GM23248 (cell line): Measurements from ENCODE around the gene STT3A. TPM values are rescaled to one million over a fixed set of nuclear protein-coding genes. Genes with fewer than 3 reads are reported as not detected.

Experiments used
- DNase-seq: peaks from one replicate; pipeline ENCODE4 v3.0.0-alpha.2; 2015
- H2AFZ ChIP-seq: fragments of 200-600 bp; sonication (generic); 2 replicates; pipeline ENCODE4 v1.6.1; 2016; ENCODE audit warnings: antibody characterized with exemption
- H3F3A ChIP-seq: fragments of 200-600 bp; sonication (generic); 2 replicates; pipeline ENCODE4 v1.6.1; 2016; ENCODE audit warnings: mild to moderate bottlenecking, antibody characterized with exemption, mixed run types; ENCODE audit not compliant: insufficient read depth
- H3K27ac ChIP-seq: fragments of 200-600 bp; sonication (generic); 2 replicates; pipeline ENCODE4 v1.5.1; 2016; ENCODE audit warnings: mild to moderate bottlenecking
- H3K27me3 ChIP-seq: fragments of 200-600 bp; sonication (generic); replicated peaks from 2 replicates; pipeline ENCODE4 v1.6.1; 2016; ENCODE audit warnings: mild to moderate bottlenecking; ENCODE audit not compliant: insufficient read depth
- H3K36me3 ChIP-seq: fragments of 200-600 bp; sonication (generic); 2 replicates; pipeline ENCODE4 v1.6.1; 2016; ENCODE audit warnings: low read depth, mild to moderate bottlenecking
- H3K4me1 ChIP-seq: fragments of 200-600 bp; sonication (generic); 2 replicates; pipeline ENCODE4 v1.6.1; 2016; ENCODE audit warnings: mild to moderate bottlenecking; ENCODE audit not compliant: insufficient read depth
- H3K4me2 ChIP-seq: fragments of 200-600 bp; sonication (generic); one replicate; pipeline ENCODE4 v1.6.1; 2016; ENCODE audit warnings: mild to moderate bottlenecking; ENCODE audit not compliant: unreplicated experiment
- H3K4me3 ChIP-seq: fragments of 200-600 bp; sonication (generic); 2 replicates; pipeline ENCODE4 v1.5.1; 2016; ENCODE audit warnings: mild to moderate bottlenecking
- H3K79me2 ChIP-seq: fragments of 200-600 bp; sonication (generic); 2 replicates; pipeline ENCODE4 v1.6.1; 2016; ENCODE audit warnings: mild to moderate bottlenecking; ENCODE audit not compliant: insufficient read depth
- H3K9ac ChIP-seq: fragments of 200-600 bp; sonication (generic); 2 replicates; pipeline ENCODE4 v1.6.1; 2016; ENCODE audit warnings: mild to moderate bottlenecking
- H3K9me2 ChIP-seq: fragments of 200-600 bp; sonication (generic); 2 replicates; pipeline ENCODE4 v1.6.1; 2016; ENCODE audit warnings: mixed run types, mild to moderate bottlenecking, moderate library complexity; ENCODE audit not compliant: insufficient read depth
- H3K9me3 ChIP-seq: fragments of 200-600 bp; sonication (generic); one replicate; pipeline ENCODE4 v1.6.1; 2017; ENCODE audit warnings: low read depth
- H4K20me1 ChIP-seq: fragments of 200-600 bp; sonication (generic); 2 replicates; pipeline ENCODE4 v1.6.0; 2016; ENCODE audit not compliant: insufficient read depth
- EZH2 ChIP-seq: fragments of 200-600 bp; sonication (generic); IDR thresholded peaks from 2 replicates; pipeline ENCODE4 v1.6.1; 2018; ENCODE audit warnings: antibody characterized with exemption, mild to moderate bottlenecking; ENCODE audit not compliant: insufficient read depth, poor library complexity, severe bottlenecking
- EZH2phosphoT487 ChIP-seq: fragments of 200-600 bp; sonication (generic); IDR thresholded peaks from 2 replicates; pipeline ENCODE4 v1.6.1; 2018; ENCODE audit warnings: antibody characterized with exemption, moderate library complexity, mild to moderate bottlenecking, low read depth; ENCODE audit not compliant: insufficient read depth
- whole genome bisulfite sequencing, 2 experiments: methylation state at CpG; one replicate each; pipeline ENCODE4 v1.1.6; 2015 to 2017; ENCODE audit warnings: low lambda C conversion rate in 2 of 2, low coverage in 1 of 2; ENCODE audit errors: missing lambda C conversion rate in 2 of 2; 5-methylcytosine and 5-hydroxymethylcytosine counted together
- in situ Hi-C: fragments of 300-500 bp; cut with MboI; formaldehyde crosslinking; loops from 2 replicates; pipeline ENCODE4 v1.15.0; 2020
- polyA plus RNA-seq: library from polyadenylated mRNA; unstranded; fragments of >200 nt; fragmentation: Nextera tagmentation; extraction: Ambion mirVana; gene quantifications from 2 replicates; pipeline ENCODE4 v1.2.1, GENCODE V29; 2016
- total RNA-seq: library from RNA; depleted of rRNA; stranded (reverse); fragments of >200 nt; shearing (Covaris generic); gene quantifications from 2 replicates; pipeline ENCODE4 v1.2.3, GENCODE V29; 2014

STT3A gene
- total and polyA plus RNA-seq, 2 experiments from 2014 or later: 245 to 289 TPM

DNA sequence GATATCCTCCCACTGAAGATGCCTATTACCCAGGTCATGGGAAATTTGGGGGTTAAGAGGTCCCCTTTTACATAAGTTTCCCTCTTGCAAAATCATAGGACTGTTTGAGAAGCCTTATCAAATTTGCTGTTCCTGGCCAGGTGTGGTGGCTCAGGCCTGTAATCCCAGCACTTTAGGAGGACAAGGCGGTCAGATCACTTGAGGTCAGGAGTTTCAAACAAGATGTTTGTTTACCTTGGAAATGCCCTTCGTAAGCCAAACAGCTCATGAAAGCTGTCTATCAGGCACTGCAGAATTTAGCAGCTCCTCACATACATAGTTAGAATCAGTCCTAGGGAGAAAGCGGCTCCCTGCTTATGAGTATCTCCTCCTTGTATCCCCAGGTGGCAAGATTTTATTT, 28.3 kb upstream of the STT3A start:
- in situ Hi-C loops: no loop called here
- no peaks in the 10 kb centered on the region for H3K36me3 ChIP-seq
- 57 to 59% methylated on average over 3 of the region's 3 CpGs for WGBS, 2 experiments

DNA sequence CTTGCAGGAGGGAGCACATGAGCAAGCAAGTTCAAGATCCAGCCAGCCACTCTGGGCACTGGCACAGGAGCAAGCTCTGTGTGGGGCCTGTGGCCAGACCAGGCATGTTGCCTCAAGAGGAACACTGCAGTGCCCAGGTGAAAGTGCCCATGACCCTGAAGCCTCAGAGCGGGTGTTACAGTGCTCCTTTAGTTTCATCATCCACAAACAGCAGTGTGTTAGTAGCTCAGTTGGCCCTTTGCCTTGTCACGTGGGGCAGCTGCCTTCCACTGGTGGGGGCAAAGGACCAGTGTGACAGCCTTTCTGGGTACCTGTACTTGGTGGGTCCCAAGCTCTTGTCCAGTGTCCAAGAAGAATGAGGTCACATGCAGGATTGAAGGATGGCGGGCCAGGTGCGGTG, 26.4 kb upstream of the STT3A start:
- no peaks in the 10 kb centered on the region for H3K9me2 ChIP-seq
- no peaks in the 10 kb centered on the region for H3K9me3 ChIP-seq
- no peak overlapping the region for H2AFZ ChIP-seq
- H3K4me2 ChIP-seq: no peak overlapping the region
- TF ChIP-seq EZH2phosphoT487: no peak
- no peak for TF ChIP-seq EZH2
- peaks cover 19% of the 10 kb centered on the region for H3K79me2 ChIP-seq
- H3K4me1 ChIP-seq: peaks cover 11% of the 10 kb centered on the region; the same call in 1 of the 2 replicates
- DNase-seq: no peak
- H3K4me3 ChIP-seq: no peak overlapping the region
- WGBS, 2 experiments: 77 to 93% methylated on average over 4 of the region's 4 CpGs
- no peaks in the 10 kb centered on the region for H3F3A ChIP-seq
- in situ Hi-C loops: no loop called here
- H3K9ac ChIP-seq: no peak overlapping the region
- H3K36me3 ChIP-seq: no peaks in the 10 kb centered on the region
- H4K20me1 ChIP-seq: no peaks in the 10 kb centered on the region
- H3K27me3 ChIP-seq: 0 out of 2 replicates have a peak, but pooled peaks cover 3% of the 10 kb centered on the region
- no peak overlapping the region for H3K27ac ChIP-seq

More for the DNA sequence above, 28.3 kb upstream of the STT3A start:
- 0 out of 2 replicates have a peak, but pooled peaks cover 3% of the 10 kb centered on the region for H3K27me3 ChIP-seq
- no peak overlapping the region for H3K27ac ChIP-seq
- no peaks in the 10 kb centered on the region for H4K20me1 ChIP-seq
- DNase-seq: no peak
- H3F3A ChIP-seq: no peaks in the 10 kb centered on the region
- H2AFZ ChIP-seq: no peak overlapping the region
- no peak overlapping the region for H3K4me2 ChIP-seq
- TF ChIP-seq EZH2phosphoT487 (no peak), EZH2 (no peak)
- peaks cover under 1% of the 10 kb centered on the region; the same call in 1 of the 2 replicates for H3K79me2 ChIP-seq
- no peaks in the 10 kb centered on the region for H3K9me2 ChIP-seq
- no peak overlapping the region for H3K9ac ChIP-seq
- no peaks in the 10 kb centered on the region for H3K4me1 ChIP-seq
- H3K4me3 ChIP-seq: no peak overlapping the region
- H3K9me3 ChIP-seq: no peaks in the 10 kb centered on the region

DNA sequence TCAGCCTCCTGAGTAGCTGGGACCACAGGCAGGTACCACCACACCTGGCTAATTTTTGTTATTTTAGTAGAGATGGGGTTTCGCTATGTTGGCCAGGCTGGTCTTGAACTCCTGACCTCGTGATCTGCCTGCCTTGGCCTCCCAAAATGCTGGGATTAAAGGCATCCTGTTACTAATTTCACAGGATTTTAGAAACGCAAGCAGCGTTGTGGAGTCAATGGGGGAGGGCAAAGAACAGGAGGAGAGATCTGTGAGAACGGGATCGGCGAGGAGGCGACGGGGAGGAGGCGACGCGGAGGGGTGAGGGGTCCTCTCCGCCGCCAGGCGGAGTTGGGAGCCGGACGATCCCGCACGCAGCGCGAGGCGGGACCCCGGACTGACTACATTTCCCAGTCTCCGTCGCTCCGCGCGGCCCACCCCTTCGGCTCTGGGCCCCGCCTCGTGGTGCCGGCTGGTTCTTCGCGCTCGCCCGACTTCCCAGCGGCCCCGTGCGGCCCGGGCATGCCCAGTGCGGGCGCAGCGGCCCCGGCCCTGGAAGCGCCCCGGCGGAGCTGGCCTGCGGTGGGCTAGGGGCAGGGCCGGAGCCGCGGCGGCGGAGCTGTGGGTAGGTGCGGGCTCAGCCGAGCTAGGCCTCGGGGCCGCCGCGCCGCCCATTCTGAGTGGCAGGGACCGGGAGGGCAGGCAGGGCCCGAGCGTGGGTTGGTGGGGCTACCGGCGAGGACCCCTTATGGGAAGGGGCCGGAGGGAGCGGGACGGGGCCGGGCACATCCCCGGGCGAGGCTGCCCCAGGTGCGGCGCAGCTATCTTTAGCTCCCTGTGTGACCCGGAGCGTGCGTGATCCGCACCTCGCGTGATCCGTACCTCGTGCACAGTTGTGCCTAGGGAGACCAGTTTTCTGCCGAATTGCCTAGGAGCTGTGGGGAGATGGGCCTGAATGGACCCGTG, 23.4 kb upstream of the STT3A start, which contains the start of gene EI24:
EI24 (plus strand) TSS at position 508 of the 945 bp plus-strand sequence. CDS start 3,051 bp downstream, outside the sequence.
- H2AFZ ChIP-seq: peak within 1 kb of the TSS; percentile 94
- H3K27me3 ChIP-seq: no peaks in the 10 kb centered on the region
- peak within 1 kb of the TSS; percentile 41 for H3K27ac ChIP-seq
- peak within 1 kb of the TSS; percentile 92 for H3K9ac ChIP-seq
- no peaks in the 10 kb centered on the region for H4K20me1 ChIP-seq
- no peaks in the 10 kb centered on the region for H3K9me3 ChIP-seq
- 1% methylated on average over 73 to 76 of the region's 83 CpGs for WGBS, 2 experiments
- TF ChIP-seq EZH2phosphoT487 (no peak), EZH2 (no peak)
- H3K4me1 ChIP-seq: peaks cover 18% of the 10 kb centered on the region; the same call in 1 of the 2 replicates
- in situ Hi-C loops: no loop called here
- H3K79me2 ChIP-seq: peaks cover 37% of the 10 kb centered on the region
- H3K4me2 ChIP-seq: peak within 1 kb of the TSS; percentile 99
- no peaks in the 10 kb centered on the region for H3F3A ChIP-seq
- peak; percentile 97 for DNase-seq
- H3K9me2 ChIP-seq: no peaks in the 10 kb centered on the region
- peaks cover 13% of the 10 kb centered on the region for H3K36me3 ChIP-seq
- H3K4me3 ChIP-seq: peak within 1 kb of the TSS; percentile 92

DNA sequence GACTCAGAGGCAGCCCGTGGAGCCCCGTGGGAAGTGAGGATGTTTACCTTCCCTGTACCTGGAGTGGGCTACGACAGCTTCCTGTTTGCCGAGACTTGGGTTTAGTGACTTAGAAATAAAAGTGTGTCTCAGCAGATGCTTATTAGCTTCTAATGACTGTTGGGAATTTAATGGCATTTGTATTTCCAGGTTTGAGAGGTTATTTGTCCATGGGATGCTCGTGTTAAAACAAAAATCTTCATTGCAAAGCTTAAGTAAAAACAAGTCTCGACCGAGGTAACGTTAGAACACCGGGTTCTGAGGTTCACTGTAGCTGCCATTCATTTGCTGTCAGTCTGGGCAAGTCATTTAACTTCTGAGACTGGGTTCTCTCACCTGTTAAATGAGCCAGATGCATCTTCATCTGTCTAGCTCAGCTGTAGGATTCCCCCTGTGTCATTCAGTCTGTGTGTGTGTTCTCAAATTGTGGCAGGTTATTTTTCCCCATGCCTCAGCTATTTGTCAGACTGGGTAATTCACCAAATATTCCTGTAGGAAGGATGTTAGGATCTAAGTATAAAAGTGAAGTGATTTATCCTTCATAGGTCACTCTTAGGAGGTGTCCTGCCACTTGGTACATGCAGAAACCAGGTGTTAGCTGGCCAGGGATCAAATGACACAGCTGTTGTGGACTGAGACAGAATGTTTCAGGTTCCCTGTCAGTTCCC, 22.6 kb upstream of the STT3A start:
- no peaks in the 10 kb centered on the region for H3K27me3 ChIP-seq
- in situ Hi-C loops: no loop called here

More for the DNA sequence above, 22.6 kb upstream of the STT3A start:
- Histone ChIP-seq H2AFZ (peak overlapping the region; percentile 94), H4K20me1 (no peaks in the 10 kb centered on the region), H3K9me2 (no peaks in the 10 kb centered on the region), H3K36me3 (peaks cover 22% of the 10 kb centered on the region), H3K4me1 (peaks cover 18% of the 10 kb centered on the region; the same call in 1 of the 2 replicates), H3K27ac (peak overlapping the region; percentile 41), H3K4me2 (peak overlapping the region; percentile 99), H3K9ac (peak overlapping the region; percentile 92), H3F3A (no peaks in the 10 kb centered on the region), H3K79me2 (peaks cover 37% of the 10 kb centered on the region), H3K4me3 (peak overlapping the region; percentile 92), H3K9me3 (no peaks in the 10 kb centered on the region)
- peak; percentile 49 for DNase-seq
- WGBS, 2 experiments: 1 to 5% methylated on average over 9 of the region's 9 CpGs
- TF ChIP-seq EZH2: no peak
- TF ChIP-seq EZH2phosphoT487: no peak
